ENCODE results near the gene FAM120C. TPM values are rescaled to one million over a fixed set of nuclear protein-coding genes. Genes with fewer than 3 reads are reported as not detected.

FAM120C gene
- total RNA-seq, 1 experiment from 2014 or later = 21.8 TPM

- H3K9me3 ChIP-seq (ENCODE audit: low read depth, low read length, poor library complexity, severe bottlenecking) = no peaks in the 10 kb centered on the region
- no peak overlapping the region for H3K27ac ChIP-seq (ENCODE audit: low read depth, low read length, poor library complexity, severe bottlenecking)
- no peak overlapping the region for H3K4me3 ChIP-seq (ENCODE audit: low read depth, low read length, poor library complexity, severe bottlenecking)
- TF ChIP-seq CTCF (conservative IDR thresholded peaks at IDR 0.05; ENCODE audit: low read depth, low read length) = no peak
- no peak for TF ChIP-seq EZH2 (IDR thresholded peaks at IDR 0.05; ENCODE audit: borderline replicate concordance, low read depth, low read length, poor library complexity, severe bottlenecking)
- no peaks in the 10 kb centered on the region for H3K36me3 ChIP-seq (ENCODE audit: insufficient read depth, low read length, poor library complexity, severe bottlenecking)
- no peaks in the 10 kb centered on the region for H3K4me1 ChIP-seq (ENCODE audit: insufficient read depth, low read length, poor library complexity, severe bottlenecking)
- no peak for DNase-seq (ENCODE audit: low spot score)
- ChIA-PET POLR2A (ENCODE audit: low non-redundant PET) (no interaction called here), CTCF (no interaction called here)
- H3K27me3 ChIP-seq (replicated peaks; ENCODE audit: insufficient read depth, low read depth, low read length, poor library complexity) = no peaks in the 10 kb centered on the region
- intact Hi-C loops (cut with micrococcal nuclease; ENCODE audit: unreplicated experiment) = no loop called here
- no TSS peak for BruUV-seq (replicated peaks)
These were observed 134.6 kb downstream of the FAM120C start for GRCh38 chrX:54048412-54048811.

DNA sequence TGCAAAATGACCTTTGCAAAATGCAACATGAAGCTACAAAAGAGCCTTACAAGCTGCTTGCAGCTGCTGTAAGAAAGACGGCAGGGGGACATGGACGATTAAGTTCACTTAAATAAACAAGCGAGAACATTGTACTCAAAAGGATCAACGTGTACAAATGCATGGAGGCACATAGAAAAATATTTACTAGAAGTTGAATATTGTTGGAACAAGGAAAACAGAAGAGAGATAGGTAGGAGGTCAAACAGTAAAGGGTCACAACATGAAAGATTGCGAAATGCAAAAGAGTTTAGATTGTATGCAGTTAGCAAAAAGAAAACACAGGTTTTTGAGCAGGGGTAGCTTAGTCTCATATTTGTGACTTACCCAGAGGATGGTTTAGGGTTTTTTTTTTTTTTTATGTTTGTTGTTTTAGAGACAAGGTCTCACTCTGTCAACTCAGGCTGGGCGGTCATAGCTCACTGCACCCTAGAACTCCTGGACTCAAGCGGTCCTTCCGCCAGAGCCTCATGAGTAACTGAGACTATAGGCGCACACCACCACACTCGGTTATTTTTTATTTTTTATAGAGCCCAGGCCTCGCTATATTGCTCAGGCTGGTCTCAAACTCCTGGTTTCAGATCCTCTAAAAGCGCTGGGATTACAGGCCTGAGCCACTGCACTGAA, 137.4 kb downstream of the FAM120C start:
- no peak for DNase-seq (ENCODE audit: low spot score)
- CTCF ChIA-PET = no interaction called here
- H3K9me3 ChIP-seq (ENCODE audit: low read depth, low read length, poor library complexity, severe bottlenecking) = no peaks in the 10 kb centered on the region
- intact Hi-C loops (cut with micrococcal nuclease; ENCODE audit: unreplicated experiment) = no loop called here
- H3K4me3 ChIP-seq (ENCODE audit: low read depth, low read length, poor library complexity, severe bottlenecking) = no peak overlapping the region
- H3K4me1 ChIP-seq (ENCODE audit: insufficient read depth, low read length, poor library complexity, severe bottlenecking) = no peaks in the 10 kb centered on the region
- POLR2A ChIA-PET (ENCODE audit: low non-redundant PET) = no interaction called here
- TF ChIP-seq CTCF (conservative IDR thresholded peaks at IDR 0.05; ENCODE audit: low read depth, low read length) (no peak), EZH2 (IDR thresholded peaks at IDR 0.05; ENCODE audit: borderline replicate concordance, low read depth, low read length, poor library complexity, severe bottlenecking) (no peak)
- H3K27ac ChIP-seq (ENCODE audit: low read depth, low read length, poor library complexity, severe bottlenecking) = peak overlapping the region; percentile 92
- no peaks in the 10 kb centered on the region for H3K36me3 ChIP-seq (ENCODE audit: insufficient read depth, low read length, poor library complexity, severe bottlenecking)
- no TSS peak for BruUV-seq (replicated peaks)
- H3K27me3 ChIP-seq (replicated peaks; ENCODE audit: insufficient read depth, low read depth, low read length, poor library complexity) = no peaks in the 10 kb centered on the region

- H3K9me3 ChIP-seq (ENCODE audit: low read depth, low read length, poor library complexity, severe bottlenecking) = no peaks in the 10 kb centered on the region
- peaks cover 3% of the 10 kb centered on the region for H3K36me3 ChIP-seq (ENCODE audit: insufficient read depth, low read length, poor library complexity, severe bottlenecking)
- TSS peak; percentile 90 for BruUV-seq (replicated peaks)
- DNase-seq (ENCODE audit: low spot score) = no peak
- H3K27me3 ChIP-seq (replicated peaks; ENCODE audit: insufficient read depth, low read depth, low read length, poor library complexity) = no peaks in the 10 kb centered on the region
- H3K4me3 ChIP-seq (ENCODE audit: low read depth, low read length, poor library complexity, severe bottlenecking) = peak overlapping the region; percentile 60
- peak overlapping the region; percentile 92 for H3K27ac ChIP-seq (ENCODE audit: low read depth, low read length, poor library complexity, severe bottlenecking)
- intact Hi-C loops (cut with micrococcal nuclease; ENCODE audit: unreplicated experiment) = loop anchor here (5.0 kb wide), 1 partner anchor 397 kb away; the partner anchor contains the start of gene TSR2
- no peaks in the 10 kb centered on the region for H3K4me1 ChIP-seq (ENCODE audit: insufficient read depth, low read length, poor library complexity, severe bottlenecking)
- CTCF ChIA-PET = no interaction called here
- TF ChIP-seq EZH2 (IDR thresholded peaks at IDR 0.05; ENCODE audit: borderline replicate concordance, low read depth, low read length, poor library complexity, severe bottlenecking) (no peak), CTCF (conservative IDR thresholded peaks at IDR 0.05; ENCODE audit: low read depth, low read length) (no peak)
- POLR2A ChIA-PET (ENCODE audit: low non-redundant PET) = no interaction called here
These were observed 138.1 kb downstream of the FAM120C start for GRCh38 chrX:54044877-54045338.

All from A673 (cell line).